ENCODE measurements around the gene GRB7.
A peak's percentile ranks its signal among the peaks of the same experiment; 100 is the strongest.
"Not testable (repeated sequence)": the region's sequence is repeated elsewhere in the genome, so short reads cannot be mapped to it uniquely, and the experiment has no call there.

GRB7 gene

GRCh38 chr17:39736319-39737165 is 1.2 kb upstream of the GRB7 start:
- DNase-seq, result peak; percentile 48

GRCh38 chr17:39737206-39737759 is 455 bp upstream of the GRB7 start:
- no peak for DNase-seq

- DNase-seq, result peak; percentile 41
Observed at GRCh38 chr17:39738568-39738901, 797 bp downstream of the GRB7 start.

- peak; percentile 79 for DNase-seq
Observed at GRCh38 chr17:39738983-39739884, 1.5 kb downstream of the GRB7 start.

- DNase-seq, result no peak
Observed at GRCh38 chr17:39739885-39740356, 2.2 kb downstream of the GRB7 start.

- peak; percentile 39 for DNase-seq
Observed at GRCh38 chr17:39740357-39741111, 2.8 kb downstream of the GRB7 start.

GRCh38 chr17:39742126-39742855 is 4.6 kb downstream of the GRB7 start:
- DNase-seq, result no peak

GRCh38 chr17:39742856-39743436 is 5.2 kb downstream of the GRB7 start:
- no peak for DNase-seq

GRCh38 chr17:39744075-39744835 is 6.5 kb downstream of the GRB7 start:
- DNase-seq, result no peak

- no peak for DNase-seq
Observed at GRCh38 chr17:39744836-39745215, 7.1 kb downstream of the GRB7 start.

GRCh38 chr17:39745335-39746144 is 7.8 kb downstream of the GRB7 start:
- DNase-seq, result no peak

- DNase-seq, result no peak
Observed at GRCh38 chr17:39746145-39746461, 8.4 kb downstream of the GRB7 start.

GRCh38 chr17:39747745-39748144 is 10.0 kb downstream of the GRB7 start:
- no peak for DNase-seq

GRCh38 chr17:39748444-39749034 is 10.8 kb downstream of the GRB7 start:
- not testable (repeated sequence) for DNase-seq

GRCh38 chr17:39750131-39751015 is 12.6 kb downstream of the GRB7 start:
- no peak for DNase-seq

- DNase-seq, result no peak
Observed at GRCh38 chr17:39751016-39751543, 13.3 kb downstream of the GRB7 start.

- DNase-seq, result no peak
Observed at GRCh38 chr17:39751637-39752036, 13.9 kb downstream of the GRB7 start.

GRCh38 chr17:39752241-39752881 is 14.6 kb downstream of the GRB7 start:
- DNase-seq, result no peak

All from NCI-H510A (cell line).